Epithelial cell of esophagus (primary cell): ENCODE measurements around the gene FAF2.

Experiments used
- DNase-seq: peaks from one replicate; pipeline ENCODE4 v3.0.0; 2010; ENCODE audit warnings: low read depth
- H3K4me3 ChIP-seq: 2 replicates; pipeline ENCODE4 v1.5.1; 2011; ENCODE audit warnings: mild to moderate bottlenecking, low read length, control low read depth
- CTCF ChIP-seq: IDR thresholded peaks from 2 replicates; pipeline ENCODE4 v1.5.1; 2011; ENCODE audit warnings: low read depth, mild to moderate bottlenecking, low read length, control low read depth, inconsistent platforms; ENCODE audit not compliant: insufficient read depth; ENCODE audit errors: missing control alignments

Gene FAF2

GRCh38 chr5:176538230-176538988 lies 90.2 kb downstream of the FAF2 start:
- no peak for DNase-seq
- TF ChIP-seq CTCF, result no peak
- peak overlapping the region; percentile 42 for H3K4me3 ChIP-seq

- DNase-seq, result no peak
- no peak for TF ChIP-seq CTCF
- no peak overlapping the region for H3K4me3 ChIP-seq
These were observed 90.8 kb downstream of the FAF2 start for GRCh38 chr5:176538989-176539384.

GRCh38 chr5:176540476-176540899 lies 92.3 kb downstream of the FAF2 start:
- DNase-seq, result no peak
- no peak overlapping the region for H3K4me3 ChIP-seq
- no peak for TF ChIP-seq CTCF

GRCh38 chr5:176540956-176541337 lies 92.8 kb downstream of the FAF2 start:
- TF ChIP-seq CTCF, result no peak

GRCh38 chr5:176541338-176542134 lies 93.4 kb downstream of the FAF2 start:
- DNase-seq, result peak; percentile 86
- TF ChIP-seq CTCF, result no peak
- H3K4me3 ChIP-seq, result peak overlapping the region; percentile 64

More at GRCh38 chr5:176540956-176541337, 92.8 kb downstream of the FAF2 start:
- no peak for DNase-seq
- H3K4me3 ChIP-seq, result no peak overlapping the region

GRCh38 chr5:176542135-176542595 lies 94.0 kb downstream of the FAF2 start:
- peak overlapping the region; percentile 64 for H3K4me3 ChIP-seq
- no peak for TF ChIP-seq CTCF
- DNase-seq, result no peak
